Thymus (tissue), 11 donors: ENCODE measurements around the gene IGFLR1. TPM values are rescaled to one million over a fixed set of nuclear protein-coding genes. Genes with fewer than 3 reads are reported as not detected.
A peak's percentile ranks its signal among the peaks of the same experiment; 100 is the strongest.

ENCODE experiments used
- DNase-seq, 9 donors: peaks; one replicate each; pipeline ENCODE4 v3.0.0-alpha.2; 2013; ENCODE audit warnings: low spot score in 9 of 9, low read depth in 6 of 9, missing footprints in 1 of 9
- H3K27ac ChIP-seq, 2 donors: one replicate each; pipeline ENCODE4 v1.5.1; 2013; ENCODE audit warnings: control low read depth in 1 of 2, low read depth in 1 of 2, low read length in 1 of 2, mild to moderate bottlenecking in 1 of 2, moderate library complexity in 1 of 2
- H3K27me3 ChIP-seq, 2 donors: one replicate each; pipeline ENCODE4 v1.5.1; 2013; ENCODE audit warnings: low read length in 1 of 2; ENCODE audit not compliant: control insufficient read depth in 2 of 2, insufficient read depth in 1 of 2
- H3K36me3 ChIP-seq, 2 donors: one replicate each; pipeline ENCODE4 v1.5.1; 2013; ENCODE audit warnings: low read length in 1 of 2, mild to moderate bottlenecking in 1 of 2, moderate library complexity in 1 of 2; ENCODE audit not compliant: control insufficient read depth in 2 of 2, insufficient read depth in 2 of 2
- H3K4me1 ChIP-seq, 2 donors: one replicate each; pipeline ENCODE4 v1.5.1; 2013; ENCODE audit warnings: low read length in 2 of 2; ENCODE audit not compliant: control insufficient read depth in 2 of 2, insufficient read depth in 2 of 2
- H3K4me3 ChIP-seq, 2 donors: one replicate each; pipeline ENCODE4 v1.5.1; 2013; ENCODE audit warnings: low read length in 2 of 2, control low read depth in 1 of 2, mild to moderate bottlenecking in 1 of 2
- H3K9me3 ChIP-seq, 2 donors: one replicate each; pipeline ENCODE4 v1.5.1; 2013; ENCODE audit warnings: low read length in 1 of 2, mild to moderate bottlenecking in 1 of 2; ENCODE audit not compliant: control insufficient read depth in 2 of 2, insufficient read depth in 1 of 2
- WGBS: extraction: QIAGEN DNeasy Blood & Tissue Kit; methylation state at CpG from one replicate; pipeline ENCODE4 v1.1.7; 2013; 5-methylcytosine and 5-hydroxymethylcytosine counted together
- polyA plus RNA-seq: library from polyadenylated mRNA; stranded (reverse); fragments of 200-250 nt; gene quantifications from one replicate; pipeline ENCODE4 v1.2.3, GENCODE V29; 2013
- total RNA-seq: library from RNA; stranded (reverse); fragments of 120-200 nt; gene quantifications from one replicate; pipeline ENCODE4 v1.2.4, GENCODE V29; 2013
- donor health status: healthy.

The IGFLR1 gene
- total and polyA plus RNA-seq, 2 donors, result 12.2 to 67.8 TPM

- Histone ChIP-seq H3K36me3 (peaks cover 37 to 58% of the 10 kb centered on the region in 2 donors), H3K27ac (no peak overlapping the region), H3K4me3 (no peak overlapping the region), H3K27me3 (no peaks in the 10 kb centered on the region), H3K4me1 (peaks cover 7 to 13% of the 10 kb centered on the region in 2 donors), H3K9me3 (no peaks in the 10 kb centered on the region)
- 96% methylated on average over 8 of the region's 8 CpGs for WGBS
- no peak for DNase-seq
Measured at GRCh38 chr19:35779033-35779432, 36.8 kb upstream of the IGFLR1 start.

GRCh38 chr19:35777961-35778360 lies 35.7 kb upstream of the IGFLR1 start:
- H3K27ac ChIP-seq, result no peak overlapping the region
- no peak for DNase-seq
- peaks cover 7 to 13% of the 10 kb centered on the region in 2 donors for H3K4me1 ChIP-seq
- H3K9me3 ChIP-seq, result no peaks in the 10 kb centered on the region
- no peak overlapping the region for H3K4me3 ChIP-seq
- H3K27me3 ChIP-seq, result no peaks in the 10 kb centered on the region
- 84% methylated on average over 7 of the region's 7 CpGs for WGBS
- H3K36me3 ChIP-seq, result peaks cover 35 to 47% of the 10 kb centered on the region in 2 donors

GRCh38 chr19:35777086-35777841 lies 35.0 kb upstream of the IGFLR1 start:
- Histone ChIP-seq H3K36me3 (peaks cover 28 to 40% of the 10 kb centered on the region in 2 donors), H3K4me1 (peaks cover 7 to 13% of the 10 kb centered on the region in 2 donors), H3K4me3 (no peak overlapping the region), H3K9me3 (no peaks in the 10 kb centered on the region), H3K27me3 (no peaks in the 10 kb centered on the region), H3K27ac (no peak overlapping the region)
- DNase-seq, result no peak
- WGBS, result 86% methylated on average over 19 of the region's 19 CpGs

GRCh38 chr19:35776102-35776788 lies 34.0 kb upstream of the IGFLR1 start:
- Histone ChIP-seq H3K27me3 (no peaks in the 10 kb centered on the region), H3K36me3 (peaks cover 21 to 30% of the 10 kb centered on the region in 2 donors), H3K27ac (no peak overlapping the region), H3K4me3 (peak overlapping the region; percentile 61 to 84), H3K4me1 (peaks cover 7 to 13% of the 10 kb centered on the region in 2 donors), H3K9me3 (no peaks in the 10 kb centered on the region)
- peak in 1 of 9 donors; percentile 6 for DNase-seq
- WGBS, result 73% methylated on average over 13 of the region's 13 CpGs

GRCh38 chr19:35775298-35776101 lies 33.2 kb upstream of the IGFLR1 start, which contains the start of gene ARHGAP33:
Gene ARHGAP33 (plus strand): TSS chr19:35775564. CDS start chr19:35775659, 95 bp downstream.
- under 1% methylated on average over 80 of the region's 82 CpGs for WGBS
- H3K27me3 ChIP-seq, result no peaks in the 10 kb centered on the region

GRCh38 chr19:35775046-35775297 lies 32.7 kb upstream of the IGFLR1 start:
- H3K27me3 ChIP-seq, result no peaks in the 10 kb centered on the region
- no peak overlapping the region for H3K27ac ChIP-seq
- peaks cover 16 to 17% of the 10 kb centered on the region in 2 donors for H3K36me3 ChIP-seq
- H3K4me1 ChIP-seq, result peaks cover 7 to 13% of the 10 kb centered on the region in 2 donors
- H3K9me3 ChIP-seq, result no peaks in the 10 kb centered on the region
- no peak for DNase-seq
- WGBS, result 38% methylated on average over 9 of the region's 9 CpGs
- peak overlapping the region; percentile 36 to 84 for H3K4me3 ChIP-seq

More at GRCh38 chr19:35775298-35776101, 33.2 kb upstream of the IGFLR1 start, which contains the start of gene ARHGAP33:
- H3K36me3 ChIP-seq, result peaks cover 18 to 22% of the 10 kb centered on the region in 2 donors
- DNase-seq, result peak; percentile 95 to 100 (median 99)
- no peak within 1 kb of the TSS for H3K27ac ChIP-seq
- H3K4me1 ChIP-seq, result peaks cover 7 to 13% of the 10 kb centered on the region in 2 donors
- H3K9me3 ChIP-seq, result no peaks in the 10 kb centered on the region
- peak within 1 kb of the TSS; percentile 61 to 84 for H3K4me3 ChIP-seq

GRCh38 chr19:35774274-35775045 lies 32.2 kb upstream of the IGFLR1 start:
- no peaks in the 10 kb centered on the region for H3K9me3 ChIP-seq
- WGBS, result 65% methylated on average over 16 of the region's 16 CpGs
- DNase-seq, result no peak
- peaks cover 7 to 13% of the 10 kb centered on the region in 2 donors for H3K4me1 ChIP-seq
- H3K4me3 ChIP-seq, result peak overlapping the region in 1 of 2 donors; percentile 36
- H3K27ac ChIP-seq, result no peak overlapping the region
- H3K36me3 ChIP-seq, result peaks cover 13 to 14% of the 10 kb centered on the region in 2 donors
- H3K27me3 ChIP-seq, result no peaks in the 10 kb centered on the region

GRCh38 chr19:35773020-35773806 lies 31.0 kb upstream of the IGFLR1 start:
- Histone ChIP-seq H3K27me3 (no peaks in the 10 kb centered on the region), H3K27ac (no peak overlapping the region), H3K36me3 (peaks cover 6 to 11% of the 10 kb centered on the region in 2 donors), H3K9me3 (no peaks in the 10 kb centered on the region), H3K4me3 (no peak overlapping the region), H3K4me1 (peaks cover 7 to 13% of the 10 kb centered on the region in 2 donors)
- 83% methylated on average over 9 of the region's 9 CpGs for WGBS
- DNase-seq, result no peak
